GM18517 (cell line): Measurements from ENCODE around the gene PDGFRB.
A peak's percentile ranks its signal among the peaks of the same experiment; 100 is the strongest.
"Not testable (repeated sequence)": the region's sequence is repeated elsewhere in the genome, so short reads cannot be mapped to it uniquely, and the experiment has no call there.

Experiments
- ATAC-seq: cut with Tn5 transposase; IDR thresholded peaks from one replicate; pipeline ENCODE4 v1.9.1; 2021; ENCODE audit warnings: mild to moderate bottlenecking, moderate library complexity; ENCODE audit not compliant: unreplicated experiment

Gene PDGFRB

DNA sequence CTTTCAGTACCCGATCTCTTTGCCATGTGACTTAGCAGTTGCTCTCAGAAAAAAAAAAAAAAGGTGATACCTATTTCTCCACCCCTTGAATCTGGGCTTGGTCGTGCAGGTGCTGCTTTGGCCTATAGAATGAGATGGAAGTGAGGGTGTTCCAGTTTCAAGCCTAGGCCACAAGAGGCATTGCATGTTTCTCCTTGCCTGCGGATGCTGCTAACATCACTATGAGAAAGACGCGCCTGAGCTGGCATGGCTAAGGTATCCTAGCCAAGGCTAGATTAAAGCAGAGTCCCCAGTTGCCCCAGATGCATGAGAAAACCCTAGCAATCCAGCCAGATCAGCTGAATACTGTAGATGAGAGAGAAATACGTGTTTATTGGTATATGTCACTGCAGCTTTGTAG is 54.6 kb downstream of the PDGFRB start:
- no peak for ATAC-seq

DNA sequence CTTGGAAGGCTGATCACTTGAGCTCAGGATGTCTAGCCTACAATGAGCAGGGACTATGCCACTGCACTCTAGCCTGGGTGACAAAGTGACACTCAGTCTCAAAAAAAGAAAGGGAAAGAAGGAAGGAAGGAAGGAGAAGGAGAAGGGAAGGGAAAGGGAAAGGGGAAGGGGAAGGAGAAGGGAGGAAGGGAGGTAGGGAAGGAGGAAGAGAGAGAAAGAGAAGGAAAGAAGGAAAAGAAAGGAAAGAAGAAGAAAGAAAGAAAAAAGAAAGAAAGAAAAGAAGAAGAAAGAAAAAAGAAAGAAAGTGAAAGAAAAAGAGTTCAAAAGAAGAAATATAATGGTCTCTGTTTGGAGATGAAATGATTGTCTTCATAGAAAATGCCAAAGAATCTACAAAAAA is 58.5 kb downstream of the PDGFRB start:
- ATAC-seq: no peak

GRCh38 chr5:150092159-150092787 is 63.4 kb downstream of the PDGFRB start:
- peak; percentile 76 for ATAC-seq

DNA sequence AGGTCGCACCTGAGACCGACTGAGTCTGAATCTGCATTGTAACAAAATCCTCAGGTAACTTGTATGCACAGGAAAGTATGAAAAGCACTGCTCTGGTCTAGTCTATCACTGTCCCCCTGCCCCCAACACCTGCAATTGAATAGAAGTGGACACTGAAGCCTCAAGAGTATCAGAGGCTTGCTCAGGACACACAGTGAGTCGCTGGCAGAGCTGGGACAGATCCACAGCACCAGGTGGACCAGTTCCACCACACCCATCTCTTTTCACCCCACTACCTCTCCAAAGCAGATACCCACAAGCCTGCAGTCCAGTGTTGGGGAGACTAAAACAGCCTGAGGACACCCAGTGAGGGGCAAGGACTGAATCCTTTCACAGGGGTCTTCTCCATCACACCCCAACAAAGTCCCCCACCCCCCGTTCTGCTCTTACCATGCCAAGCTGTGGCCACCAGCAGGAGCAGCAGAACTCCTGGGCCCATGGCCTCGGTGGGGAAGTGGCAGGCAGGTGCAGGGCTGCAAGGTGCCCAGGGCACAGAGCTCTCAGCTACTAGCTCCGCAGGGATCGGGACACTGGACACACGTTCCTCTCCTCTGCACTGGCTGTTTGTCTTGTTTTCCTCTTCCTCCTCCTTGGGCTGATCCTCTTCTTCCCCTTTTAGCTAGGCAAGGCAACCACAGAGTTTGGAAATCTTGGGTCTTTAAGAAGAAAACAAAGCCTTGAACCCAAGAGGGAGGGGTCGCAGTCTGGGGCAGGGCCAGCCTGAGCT is 69.5 kb downstream of the PDGFRB start, which contains the start of gene CSF1R:
Gene CSF1R, minus strand, starts transcription at position 605 of the 766 bp plus-strand sequence. Its CDS starts 127 bp downstream, at position 478.
- no peak for ATAC-seq

- no peak for ATAC-seq
Measured at GRCh38 chr5:150085191-150085912, 70.3 kb downstream of the PDGFRB start.

DNA sequence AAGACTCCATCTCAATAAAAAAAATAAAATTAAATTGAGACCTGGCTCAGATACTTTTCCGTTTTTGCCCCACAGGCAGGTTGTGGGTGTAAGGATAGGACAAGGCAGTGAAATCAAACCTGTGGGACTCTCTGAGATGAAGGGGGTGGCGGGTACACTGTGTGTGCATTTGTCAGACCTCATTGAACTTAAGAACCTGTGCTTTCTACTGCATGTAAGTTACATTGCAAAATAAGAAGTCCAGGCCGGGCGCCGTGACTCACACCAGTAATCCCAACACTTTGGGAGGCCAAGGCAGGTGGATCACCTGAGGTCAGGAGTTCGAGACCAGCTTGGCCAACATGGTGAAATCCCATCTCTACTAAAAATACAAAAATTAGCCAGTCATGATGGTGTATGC is 70.9 kb downstream of the PDGFRB start:
- ATAC-seq: not testable (repeated sequence)

GRCh38 chr5:150082889-150083288 is 72.8 kb downstream of the PDGFRB start:
- ATAC-seq: no peak

DNA sequence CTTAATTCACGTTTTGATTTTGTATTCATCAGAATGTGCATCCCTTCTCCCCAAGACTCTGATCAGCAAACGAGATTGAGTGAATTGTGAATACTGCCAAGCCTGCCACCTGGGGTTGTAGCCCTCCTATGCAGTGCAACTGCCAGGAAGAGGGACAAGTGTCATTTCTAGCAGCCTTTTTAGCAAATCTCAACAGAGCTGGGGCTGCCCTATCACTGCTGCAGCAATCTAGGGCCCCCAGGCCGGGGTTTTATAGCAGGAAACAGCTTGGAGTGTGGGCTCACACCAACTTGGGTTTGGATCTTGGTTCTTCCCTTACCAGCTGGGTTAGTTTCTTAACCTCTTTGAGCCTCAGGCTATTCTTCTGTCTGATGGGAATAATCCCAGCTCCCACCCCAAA is 73.3 kb downstream of the PDGFRB start:
- no peak for ATAC-seq

- ATAC-seq: peak; percentile 72
Measured at GRCh38 chr5:150081541-150082283, 73.9 kb downstream of the PDGFRB start.

DNA sequence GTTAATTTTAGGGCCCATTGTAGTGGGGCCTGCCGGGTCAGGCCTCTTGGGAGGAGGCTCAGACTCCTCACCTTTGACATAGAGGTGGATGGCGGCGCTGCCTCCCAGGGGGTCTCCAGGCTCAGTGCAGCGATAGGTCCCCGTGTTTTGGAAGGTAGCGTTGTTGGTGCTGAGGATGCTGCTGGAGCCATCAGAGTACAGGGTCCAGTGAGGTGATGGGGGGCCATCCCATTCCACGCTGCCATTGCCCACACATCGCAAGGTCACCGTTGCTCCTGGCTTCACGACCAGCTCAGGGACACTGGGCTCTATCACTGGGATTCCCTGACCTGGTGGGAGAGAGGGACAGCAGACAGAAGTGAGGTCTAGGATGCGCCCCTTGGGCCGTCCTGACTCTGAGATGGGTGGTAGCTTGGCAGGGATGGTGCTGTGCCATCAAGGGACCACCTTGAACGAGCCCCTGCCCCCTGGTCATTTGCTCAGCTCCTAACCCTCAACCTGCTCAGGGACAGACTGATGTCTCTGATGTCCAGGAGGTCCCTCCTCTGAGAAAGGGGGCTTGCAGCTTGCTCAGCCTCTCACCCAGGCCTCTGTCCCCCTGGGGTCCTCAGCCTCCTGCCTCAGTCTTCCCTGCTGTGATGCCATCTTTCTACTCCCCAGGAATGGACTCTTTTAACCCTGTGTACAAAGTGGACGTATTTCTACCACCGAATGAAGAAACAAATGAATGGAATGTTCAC is 74.8 kb downstream of the PDGFRB start:
- no peak for ATAC-seq

GRCh38 chr5:150079909-150080461 is 75.7 kb downstream of the PDGFRB start:
- no peak for ATAC-seq

DNA sequence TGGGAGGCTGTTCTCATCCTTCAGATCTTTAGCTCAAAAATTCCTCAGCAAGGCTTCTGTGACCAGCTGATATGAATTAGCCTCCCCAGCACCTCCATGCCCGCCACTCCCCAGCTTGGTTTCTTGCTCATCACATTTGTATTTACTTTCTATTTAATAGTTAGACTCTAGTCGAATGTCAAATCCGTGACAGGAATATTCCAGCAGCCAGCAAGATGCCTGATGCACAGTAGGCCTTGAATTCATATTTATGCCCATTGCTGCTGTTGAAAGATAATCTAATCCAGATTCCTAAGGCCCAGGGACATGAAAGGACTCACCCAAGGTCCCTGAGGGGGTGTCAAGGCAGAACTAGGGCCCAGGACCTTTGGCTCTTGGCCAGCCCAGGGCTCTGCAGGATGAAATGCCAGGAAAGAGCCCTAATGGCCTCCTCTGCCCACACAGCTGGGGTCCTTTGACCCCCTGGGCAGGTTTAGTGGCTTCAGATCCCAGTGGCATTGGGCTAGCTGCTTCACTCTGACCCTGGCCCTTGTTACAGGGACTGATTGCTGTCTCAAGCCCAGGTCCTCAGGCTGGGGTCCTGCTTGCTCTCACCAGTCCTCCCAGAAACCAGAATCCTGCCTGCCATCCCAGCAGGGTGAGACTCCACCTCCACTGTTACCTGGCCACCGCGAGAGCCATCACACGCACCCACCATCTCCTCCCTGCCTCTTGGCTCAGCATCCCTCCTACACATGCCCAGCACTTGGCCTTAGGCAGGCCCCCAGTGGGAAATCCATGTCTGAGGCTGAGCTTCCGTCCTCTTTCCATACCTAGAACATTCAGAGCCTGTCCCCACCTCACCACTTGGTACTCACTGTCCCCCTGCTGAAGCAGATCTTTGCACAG is 76.6 kb downstream of the PDGFRB start:
- ATAC-seq: no peak

DNA sequence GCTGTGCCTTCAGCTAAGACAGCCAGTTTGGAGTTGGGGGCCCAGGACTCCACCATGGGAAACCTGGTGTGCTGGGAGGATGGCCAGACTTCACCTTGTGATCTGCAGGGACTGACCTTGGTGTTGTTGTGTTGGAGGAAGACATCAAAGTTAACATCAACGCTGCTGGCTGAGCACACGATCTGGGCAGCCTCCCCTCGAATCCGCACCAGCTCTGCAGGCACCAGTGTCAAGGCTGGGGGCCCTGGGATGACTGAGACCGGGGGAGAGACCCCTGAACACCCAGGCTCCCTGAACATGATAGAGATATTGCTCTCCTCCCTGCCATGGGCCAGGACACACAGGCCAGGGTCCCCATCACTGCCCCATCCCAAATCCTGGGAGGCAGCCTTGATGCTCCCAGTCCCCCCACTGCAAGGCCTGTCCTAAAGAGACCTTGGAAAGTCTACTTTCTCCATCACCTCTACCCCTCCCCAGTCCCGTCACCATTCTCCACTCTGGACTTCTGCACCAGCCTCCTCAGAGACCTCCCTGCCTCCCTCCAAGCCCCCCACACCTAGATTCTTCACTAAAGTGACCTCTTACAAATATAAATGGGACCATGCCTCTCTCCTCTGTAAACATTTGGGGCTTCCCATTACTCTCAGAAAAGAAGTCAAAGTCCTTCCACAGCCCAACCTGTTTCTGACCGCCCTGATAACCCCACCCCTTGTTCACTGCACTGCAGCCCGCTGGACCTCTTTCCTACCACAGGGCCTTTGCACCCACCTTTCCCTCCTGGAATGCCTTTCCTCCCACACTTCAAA is 77.4 kb downstream of the PDGFRB start:
- no peak for ATAC-seq

DNA sequence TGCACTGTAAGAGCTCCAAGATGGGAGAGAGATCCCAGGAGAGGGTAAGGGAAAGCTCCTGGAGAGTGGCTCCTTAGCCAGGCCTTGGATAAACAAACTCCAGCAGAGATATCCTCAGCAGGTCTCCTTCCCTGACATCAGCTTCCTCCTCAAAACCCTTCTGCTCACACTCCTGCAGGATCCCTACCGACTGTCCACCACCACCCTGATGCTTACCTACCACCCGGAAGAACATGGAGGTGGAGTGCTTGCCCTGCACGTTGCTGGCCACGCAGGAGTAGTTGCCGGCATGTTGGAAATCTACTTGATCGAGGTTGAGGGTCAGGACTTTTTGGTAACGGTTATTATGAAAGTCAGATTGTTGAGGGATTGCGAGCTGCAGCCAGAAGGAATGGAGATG is 78.6 kb downstream of the PDGFRB start:
- no peak for ATAC-seq

- ATAC-seq: no peak
Measured at GRCh38 chr5:150075806-150076205, 79.8 kb downstream of the PDGFRB start.

GRCh38 chr5:150075233-150075632 is 80.4 kb downstream of the PDGFRB start:
- no peak for ATAC-seq

GRCh38 chr5:150073677-150074076 is 82.0 kb downstream of the PDGFRB start:
- no peak for ATAC-seq

DNA sequence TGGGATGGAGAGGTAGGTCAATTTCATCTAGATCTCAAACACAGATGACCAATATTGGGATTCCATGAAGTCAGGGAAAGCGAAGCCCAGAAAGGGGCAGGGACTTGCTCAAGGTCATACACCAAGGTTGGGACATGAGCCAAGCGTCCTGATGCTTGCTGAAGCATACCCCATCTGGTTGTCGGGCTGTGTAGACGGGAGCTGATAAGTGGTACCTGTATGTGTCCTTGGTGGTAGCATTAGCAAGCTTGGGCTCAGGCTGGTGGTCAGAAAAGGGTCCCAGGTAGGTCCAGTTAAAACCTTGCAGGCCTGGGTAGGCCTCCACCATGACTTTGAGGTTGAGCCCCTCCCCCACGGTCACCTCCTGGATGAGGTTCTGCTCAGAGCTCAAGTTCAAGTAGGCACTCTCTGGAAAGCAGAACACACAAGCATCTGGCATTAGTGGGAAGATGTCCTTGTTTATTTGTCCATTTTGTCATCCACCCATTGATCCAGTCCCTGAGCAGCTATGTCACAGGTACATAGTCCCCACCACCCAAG is 82.5 kb downstream of the PDGFRB start:
- no peak for ATAC-seq
